GM12878 (cell line): ENCODE data around the gene SETD6. TPM values are rescaled to one million over a fixed set of nuclear protein-coding genes. Genes with fewer than 3 reads are reported as not detected.

Source experiments
- CBX5 ChIP-seq: sonication (generic); IDR thresholded peaks from 2 replicates; pipeline ENCODE4 v1.6.1; 2016; ENCODE audit warnings: low read depth, moderate library complexity, mild to moderate bottlenecking, inconsistent platforms
- CHD4 ChIP-seq: fragments of 200-600 bp; sonication (generic); IDR thresholded peaks from 2 replicates; pipeline ENCODE4 v1.6.1; 2016; ENCODE audit warnings: mild to moderate bottlenecking
- ETV6 ChIP-seq, 2 experiments: fragments of 450-650 bp in 1 of 2; IDR thresholded peaks in 1 of 2; conservative IDR thresholded peaks in 1 of 2; 2 replicates each; pipeline ENCODE4 v1.6.1; 2014; ENCODE audit warnings: antibody characterized with exemption in 1 of 2, borderline replicate concordance in 1 of 2, low read depth in 1 of 2, mild to moderate bottlenecking in 1 of 2, moderate library complexity in 1 of 2
- GABPA ChIP-seq: IDR thresholded peaks from 2 replicates; pipeline ENCODE4 v1.6.1; 2014; ENCODE audit warnings: antibody characterized with exemption, low read depth, mild to moderate bottlenecking, inconsistent platforms
- GATAD2B ChIP-seq: fragments of 450-650 bp; conservative IDR thresholded peaks from 2 replicates; pipeline ENCODE4 v1.6.1; 2017; ENCODE audit warnings: low read depth, mild to moderate bottlenecking, moderate library complexity
- IKZF1 ChIP-seq: fragments of 450-650 bp; conservative IDR thresholded peaks from 2 replicates; pipeline ENCODE4 v1.6.1; 2017; ENCODE audit warnings: antibody characterized with exemption, mild to moderate bottlenecking
- LARP7 ChIP-seq: fragments of 450-650 bp; IDR thresholded peaks from 2 replicates; pipeline ENCODE4 v1.6.1; 2017; ENCODE audit warnings: mild to moderate bottlenecking
- PAX5 ChIP-seq: IDR thresholded peaks from 2 replicates; pipeline ENCODE4 v1.6.1; 2011; ENCODE audit warnings: low read depth, low read length, borderline replicate concordance
- POLR2A ChIP-seq: IDR thresholded peaks from 2 replicates; pipeline ENCODE4 v1.6.1; 2011; ENCODE audit warnings: low read depth, mild to moderate bottlenecking, low read length
- WRNIP1 ChIP-seq: IDR thresholded peaks from 2 replicates; pipeline ENCODE4 v1.6.1; 2011; ENCODE audit warnings: low read depth, low read length, improper control_type of control experiment, borderline replicate concordance
- ZNF207 ChIP-seq: fragments of 450-650 bp; IDR thresholded peaks from 2 replicates; pipeline ENCODE4 v1.6.1; 2014; ENCODE audit warnings: antibody characterized with exemption, mild to moderate bottlenecking, borderline replicate concordance
- polyA plus RNA-seq, 11 experiments: library from polyadenylated mRNA; depleted of rRNA in 4 of 11; unstranded in 6 of 11; stranded (reverse) in 5 of 11; fragments of >200 nt; fragmentation: Nextera tagmentation in 4 of 11; fragmentation: Illumina TruSeq in 1 of 11; extraction: Ambion mirVana in 4 of 11; extraction: Trizol in 1 of 11; gene quantifications; 1 replicate in 1 of 11; 2 replicates in 10 of 11; pipeline versions ENCODE4 v1.2.1 to v1.2.3, GENCODE V29; 2011 to 2016; ENCODE audit warnings: inconsistent platforms in 2 of 11, missing spikeins in 2 of 11, low read depth in 1 of 11
- total RNA-seq, 4 experiments: library from RNA; depleted of rRNA in 3 of 4; stranded (reverse); fragments of >200 nt in 3 of 4; fragmentation: Illumina TruSeq in 1 of 4; extraction: Trizol in 1 of 4; gene quantifications; 2 replicates each; pipeline versions ENCODE4 v1.2.1 to v1.2.3, GENCODE V29; 2013 to 2021
- TF ChIP-seq, protein P1 (sequence below): fragments of 450-650 bp; IDR thresholded peaks from 2 replicates; pipeline ENCODE4 v1.6.1; 2016; ENCODE audit warnings: mild to moderate bottlenecking, moderate library complexity, borderline replicate concordance
- TF ChIP-seq, protein P2 (sequence below): fragments of 450-650 bp; conservative IDR thresholded peaks from 2 replicates; pipeline ENCODE4 v1.6.1; 2017; ENCODE audit warnings: mild to moderate bottlenecking, moderate library complexity
- TF ChIP-seq, protein P3 (sequence below): fragments of 450-650 bp; IDR thresholded peaks from 2 replicates; pipeline ENCODE4 v1.6.1; 2017; ENCODE audit warnings: mild to moderate bottlenecking
- TF ChIP-seq, protein P4 (sequence below): fragments of 450-650 bp; IDR thresholded peaks from 2 replicates; pipeline ENCODE4 v1.6.1; 2017; ENCODE audit warnings: mild to moderate bottlenecking, moderate library complexity
- TF ChIP-seq, protein P5 (sequence below): IDR thresholded peaks from 2 replicates; pipeline ENCODE4 v1.6.1; 2011; ENCODE audit warnings: low read depth, low read length, improper control_type of control experiment, borderline replicate concordance

SETD6 gene
- total and polyA plus RNA-seq, 10 of the 15 experiments (the other 5 are each of a cell fraction or from before 2014, with no cell fraction given) = 8.2 to 23.8 (median 16.2) TPM

DNA sequence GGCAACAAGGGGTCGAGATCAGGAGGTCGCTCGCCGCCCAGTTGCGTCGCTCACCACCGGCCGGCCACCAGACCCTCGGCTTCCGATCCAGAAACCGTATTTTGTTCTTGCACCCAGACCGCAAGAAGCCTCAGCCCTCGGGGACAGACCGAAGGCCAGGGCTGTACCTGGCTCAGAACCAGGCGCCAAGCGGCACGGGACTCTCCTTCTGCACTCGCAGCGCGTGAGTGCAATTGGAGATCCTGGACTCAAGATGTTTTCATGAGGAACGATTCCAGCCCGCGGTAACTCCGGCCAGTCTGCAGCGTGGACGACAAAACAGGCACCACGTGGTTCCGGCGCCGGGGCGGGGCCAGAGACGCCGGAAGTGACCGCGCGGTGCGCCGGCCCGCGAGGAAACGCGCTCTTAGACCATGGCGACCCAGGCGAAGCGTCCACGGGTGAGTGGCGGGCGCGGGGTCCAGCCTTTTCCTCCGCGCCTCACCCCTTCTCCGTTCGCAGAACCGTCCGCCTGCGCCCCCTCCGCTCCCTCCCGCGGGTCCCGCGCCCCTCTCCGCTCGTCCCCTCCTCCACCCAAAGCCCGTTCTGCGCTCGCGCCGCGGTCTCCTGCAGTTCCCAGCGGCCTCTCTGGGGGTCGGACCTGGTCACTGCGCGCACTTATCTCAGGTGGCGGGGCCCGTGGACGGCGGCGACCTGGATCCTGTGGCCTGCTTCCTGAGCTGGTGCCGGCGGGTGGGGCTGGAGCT lies at the start of gene SETD6 (continued):
- TF ChIP-seq, protein P1, sequence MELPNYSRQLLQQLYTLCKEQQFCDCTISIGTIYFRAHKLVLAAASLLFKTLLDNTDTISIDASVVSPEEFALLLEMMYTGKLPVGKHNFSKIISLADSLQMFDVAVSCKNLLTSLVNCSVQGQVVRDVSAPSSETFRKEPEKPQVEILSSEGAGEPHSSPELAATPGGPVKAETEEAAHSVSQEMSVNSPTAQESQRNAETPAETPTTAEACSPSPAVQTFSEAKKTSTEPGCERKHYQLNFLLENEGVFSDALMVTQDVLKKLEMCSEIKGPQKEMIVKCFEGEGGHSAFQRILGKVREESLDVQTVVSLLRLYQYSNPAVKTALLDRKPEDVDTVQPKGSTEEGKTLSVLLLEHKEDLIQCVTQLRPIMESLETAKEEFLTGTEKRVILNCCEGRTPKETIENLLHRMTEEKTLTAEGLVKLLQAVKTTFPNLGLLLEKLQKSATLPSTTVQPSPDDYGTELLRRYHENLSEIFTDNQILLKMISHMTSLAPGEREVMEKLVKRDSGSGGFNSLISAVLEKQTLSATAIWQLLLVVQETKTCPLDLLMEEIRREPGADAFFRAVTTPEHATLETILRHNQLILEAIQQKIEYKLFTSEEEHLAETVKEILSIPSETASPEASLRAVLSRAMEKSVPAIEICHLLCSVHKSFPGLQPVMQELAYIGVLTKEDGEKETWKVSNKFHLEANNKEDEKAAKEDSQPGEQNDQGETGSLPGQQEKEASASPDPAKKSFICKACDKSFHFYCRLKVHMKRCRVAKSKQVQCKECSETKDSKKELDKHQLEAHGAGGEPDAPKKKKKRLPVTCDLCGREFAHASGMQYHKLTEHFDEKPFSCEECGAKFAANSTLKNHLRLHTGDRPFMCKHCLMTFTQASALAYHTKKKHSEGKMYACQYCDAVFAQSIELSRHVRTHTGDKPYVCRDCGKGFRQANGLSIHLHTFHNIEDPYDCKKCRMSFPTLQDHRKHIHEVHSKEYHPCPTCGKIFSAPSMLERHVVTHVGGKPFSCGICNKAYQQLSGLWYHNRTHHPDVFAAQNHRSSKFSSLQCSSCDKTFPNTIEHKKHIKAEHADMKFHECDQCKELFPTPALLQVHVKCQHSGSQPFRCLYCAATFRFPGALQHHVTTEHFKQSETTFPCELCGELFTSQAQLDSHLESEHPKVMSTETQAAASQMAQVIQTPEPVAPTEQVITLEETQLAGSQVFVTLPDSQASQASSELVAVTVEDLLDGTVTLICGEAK = peak; percentile 82
- TF ChIP-seq CHD4 (no peak), LARP7 (peak; percentile 37), PAX5 (0 out of 2 replicates have a peak, but pooled peaks have one; percentile 36), GABPA (peak; percentile 83), ZNF207 (no peak), CBX5 (no peak), IKZF1 (peak; percentile 43; the same call in 1 of the 2 replicates), WRNIP1 (no peak), POLR2A (peak; percentile 84), GATAD2B (peak; percentile 65; the same call in 1 of the 2 replicates), ETV6 (conservative IDR thresholded peaks at IDR 0.05 in 1 of 2, IDR thresholded peaks at IDR 0.05 in 1 of 2; ENCODE audit: borderline replicate concordance in 1 of 2, low read depth in 1 of 2) (no peak)
- TF ChIP-seq, protein P2, sequence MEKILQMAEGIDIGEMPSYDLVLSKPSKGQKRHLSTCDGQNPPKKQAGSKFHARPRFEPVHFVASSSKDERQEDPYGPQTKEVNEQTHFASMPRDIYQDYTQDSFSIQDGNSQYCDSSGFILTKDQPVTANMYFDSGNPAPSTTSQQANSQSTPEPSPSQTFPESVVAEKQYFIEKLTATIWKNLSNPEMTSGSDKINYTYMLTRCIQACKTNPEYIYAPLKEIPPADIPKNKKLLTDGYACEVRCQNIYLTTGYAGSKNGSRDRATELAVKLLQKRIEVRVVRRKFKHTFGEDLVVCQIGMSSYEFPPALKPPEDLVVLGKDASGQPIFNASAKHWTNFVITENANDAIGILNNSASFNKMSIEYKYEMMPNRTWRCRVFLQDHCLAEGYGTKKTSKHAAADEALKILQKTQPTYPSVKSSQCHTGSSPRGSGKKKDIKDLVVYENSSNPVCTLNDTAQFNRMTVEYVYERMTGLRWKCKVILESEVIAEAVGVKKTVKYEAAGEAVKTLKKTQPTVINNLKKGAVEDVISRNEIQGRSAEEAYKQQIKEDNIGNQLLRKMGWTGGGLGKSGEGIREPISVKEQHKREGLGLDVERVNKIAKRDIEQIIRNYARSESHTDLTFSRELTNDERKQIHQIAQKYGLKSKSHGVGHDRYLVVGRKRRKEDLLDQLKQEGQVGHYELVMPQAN = peak; percentile 83; the same call in 1 of the 2 replicates
- TF ChIP-seq, protein P3, sequence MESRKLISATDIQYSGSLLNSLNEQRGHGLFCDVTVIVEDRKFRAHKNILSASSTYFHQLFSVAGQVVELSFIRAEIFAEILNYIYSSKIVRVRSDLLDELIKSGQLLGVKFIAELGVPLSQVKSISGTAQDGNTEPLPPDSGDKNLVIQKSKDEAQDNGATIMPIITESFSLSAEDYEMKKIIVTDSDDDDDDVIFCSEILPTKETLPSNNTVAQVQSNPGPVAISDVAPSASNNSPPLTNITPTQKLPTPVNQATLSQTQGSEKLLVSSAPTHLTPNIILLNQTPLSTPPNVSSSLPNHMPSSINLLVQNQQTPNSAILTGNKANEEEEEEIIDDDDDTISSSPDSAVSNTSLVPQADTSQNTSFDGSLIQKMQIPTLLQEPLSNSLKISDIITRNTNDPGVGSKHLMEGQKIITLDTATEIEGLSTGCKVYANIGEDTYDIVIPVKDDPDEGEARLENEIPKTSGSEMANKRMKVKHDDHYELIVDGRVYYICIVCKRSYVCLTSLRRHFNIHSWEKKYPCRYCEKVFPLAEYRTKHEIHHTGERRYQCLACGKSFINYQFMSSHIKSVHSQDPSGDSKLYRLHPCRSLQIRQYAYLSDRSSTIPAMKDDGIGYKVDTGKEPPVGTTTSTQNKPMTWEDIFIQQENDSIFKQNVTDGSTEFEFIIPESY = no peak
- TF ChIP-seq, protein P4, sequence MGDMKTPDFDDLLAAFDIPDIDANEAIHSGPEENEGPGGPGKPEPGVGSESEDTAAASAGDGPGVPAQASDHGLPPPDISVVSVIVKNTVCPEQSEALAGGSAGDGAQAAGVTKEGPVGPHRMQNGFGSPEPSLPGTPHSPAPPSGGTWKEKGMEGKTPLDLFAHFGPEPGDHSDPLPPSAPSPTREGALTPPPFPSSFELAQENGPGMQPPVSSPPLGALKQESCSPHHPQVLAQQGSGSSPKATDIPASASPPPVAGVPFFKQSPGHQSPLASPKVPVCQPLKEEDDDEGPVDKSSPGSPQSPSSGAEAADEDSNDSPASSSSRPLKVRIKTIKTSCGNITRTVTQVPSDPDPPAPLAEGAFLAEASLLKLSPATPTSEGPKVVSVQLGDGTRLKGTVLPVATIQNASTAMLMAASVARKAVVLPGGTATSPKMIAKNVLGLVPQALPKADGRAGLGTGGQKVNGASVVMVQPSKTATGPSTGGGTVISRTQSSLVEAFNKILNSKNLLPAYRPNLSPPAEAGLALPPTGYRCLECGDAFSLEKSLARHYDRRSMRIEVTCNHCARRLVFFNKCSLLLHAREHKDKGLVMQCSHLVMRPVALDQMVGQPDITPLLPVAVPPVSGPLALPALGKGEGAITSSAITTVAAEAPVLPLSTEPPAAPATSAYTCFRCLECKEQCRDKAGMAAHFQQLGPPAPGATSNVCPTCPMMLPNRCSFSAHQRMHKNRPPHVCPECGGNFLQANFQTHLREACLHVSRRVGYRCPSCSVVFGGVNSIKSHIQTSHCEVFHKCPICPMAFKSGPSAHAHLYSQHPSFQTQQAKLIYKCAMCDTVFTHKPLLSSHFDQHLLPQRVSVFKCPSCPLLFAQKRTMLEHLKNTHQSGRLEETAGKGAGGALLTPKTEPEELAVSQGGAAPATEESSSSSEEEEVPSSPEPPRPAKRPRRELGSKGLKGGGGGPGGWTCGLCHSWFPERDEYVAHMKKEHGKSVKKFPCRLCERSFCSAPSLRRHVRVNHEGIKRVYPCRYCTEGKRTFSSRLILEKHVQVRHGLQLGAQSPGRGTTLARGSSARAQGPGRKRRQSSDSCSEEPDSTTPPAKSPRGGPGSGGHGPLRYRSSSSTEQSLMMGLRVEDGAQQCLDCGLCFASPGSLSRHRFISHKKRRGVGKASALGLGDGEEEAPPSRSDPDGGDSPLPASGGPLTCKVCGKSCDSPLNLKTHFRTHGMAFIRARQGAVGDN = peak; percentile 73
- TF ChIP-seq, protein P5, sequence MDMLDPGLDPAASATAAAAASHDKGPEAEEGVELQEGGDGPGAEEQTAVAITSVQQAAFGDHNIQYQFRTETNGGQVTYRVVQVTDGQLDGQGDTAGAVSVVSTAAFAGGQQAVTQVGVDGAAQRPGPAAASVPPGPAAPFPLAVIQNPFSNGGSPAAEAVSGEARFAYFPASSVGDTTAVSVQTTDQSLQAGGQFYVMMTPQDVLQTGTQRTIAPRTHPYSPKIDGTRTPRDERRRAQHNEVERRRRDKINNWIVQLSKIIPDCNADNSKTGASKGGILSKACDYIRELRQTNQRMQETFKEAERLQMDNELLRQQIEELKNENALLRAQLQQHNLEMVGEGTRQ = peak; percentile 66
